Measurements from ENCODE around the gene NEK3. TPM values are rescaled to one million over a fixed set of nuclear protein-coding genes. Genes with fewer than 3 reads are reported as not detected.
"Not testable (repeated sequence)": the region's sequence is repeated elsewhere in the genome, so short reads cannot be mapped to it uniquely, and the experiment has no call there.

NEK3 gene
- polyA plus RNA-seq, 1 experiment, result 4.8 TPM

GRCh38 chr13:52201439-52202193 is 42.2 kb upstream of the NEK3 start:
- H3K4me3 ChIP-seq (ENCODE audit: low read depth, low read length); POLR2A ChIA-PET; H3K27me3 ChIP-seq (ENCODE audit: control insufficient read depth, insufficient read depth, low read length): not testable (repeated sequence)

DNA sequence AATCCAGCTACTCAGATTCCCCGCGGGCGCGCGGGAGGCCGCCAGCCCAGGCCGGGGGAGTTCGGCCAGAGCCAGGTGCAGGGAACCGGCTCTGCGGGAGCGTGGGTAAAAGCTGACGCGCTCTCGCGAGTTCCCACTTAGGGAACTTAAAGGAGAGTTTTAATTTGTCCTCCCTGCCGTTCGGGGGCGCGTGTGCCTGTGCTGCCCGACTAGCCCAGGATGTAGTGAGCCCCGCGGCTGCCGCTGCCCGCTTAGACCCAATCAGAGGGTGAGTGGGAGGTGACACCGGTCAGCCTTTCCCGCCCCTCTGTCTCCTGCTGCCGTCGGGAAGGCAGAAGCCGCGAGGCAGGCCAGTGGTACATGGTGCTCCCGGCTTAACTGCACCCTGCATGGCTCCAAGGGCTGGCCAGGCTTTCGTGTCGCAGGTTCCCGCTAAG is 36.0 kb upstream of the NEK3 start:
- peak overlapping the region; percentile 86 for H3K4me3 ChIP-seq (ENCODE audit: low read depth, low read length)
- H3K27me3 ChIP-seq (ENCODE audit: control insufficient read depth, insufficient read depth, low read length), result no peaks in the 10 kb centered on the region
- CTCF ChIA-PET, result interaction anchor here (0.6 kb wide), 1 partner anchor 166 kb away, joined by 3 read pairs; no protein-coding TSS in a partner anchor
- TF ChIP-seq, protein P1, sequence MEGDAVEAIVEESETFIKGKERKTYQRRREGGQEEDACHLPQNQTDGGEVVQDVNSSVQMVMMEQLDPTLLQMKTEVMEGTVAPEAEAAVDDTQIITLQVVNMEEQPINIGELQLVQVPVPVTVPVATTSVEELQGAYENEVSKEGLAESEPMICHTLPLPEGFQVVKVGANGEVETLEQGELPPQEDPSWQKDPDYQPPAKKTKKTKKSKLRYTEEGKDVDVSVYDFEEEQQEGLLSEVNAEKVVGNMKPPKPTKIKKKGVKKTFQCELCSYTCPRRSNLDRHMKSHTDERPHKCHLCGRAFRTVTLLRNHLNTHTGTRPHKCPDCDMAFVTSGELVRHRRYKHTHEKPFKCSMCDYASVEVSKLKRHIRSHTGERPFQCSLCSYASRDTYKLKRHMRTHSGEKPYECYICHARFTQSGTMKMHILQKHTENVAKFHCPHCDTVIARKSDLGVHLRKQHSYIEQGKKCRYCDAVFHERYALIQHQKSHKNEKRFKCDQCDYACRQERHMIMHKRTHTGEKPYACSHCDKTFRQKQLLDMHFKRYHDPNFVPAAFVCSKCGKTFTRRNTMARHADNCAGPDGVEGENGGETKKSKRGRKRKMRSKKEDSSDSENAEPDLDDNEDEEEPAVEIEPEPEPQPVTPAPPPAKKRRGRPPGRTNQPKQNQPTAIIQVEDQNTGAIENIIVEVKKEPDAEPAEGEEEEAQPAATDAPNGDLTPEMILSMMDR (IDR thresholded peaks at IDR 0.05; ENCODE audit: insufficient read depth, low read depth, low read length), result peak; percentile 28
- POLR2A ChIA-PET, result no interaction called here
- no peaks in the 10 kb centered on the region for H3K36me3 ChIP-seq (ENCODE audit: control insufficient read depth, insufficient read depth, low read length)
- peak; percentile 30 for DNase-seq (ENCODE audit: low read depth)

More at GRCh38 chr13:52201439-52202193, 42.2 kb upstream of the NEK3 start:
- DNase-seq (ENCODE audit: low read depth); H3K36me3 ChIP-seq (ENCODE audit: control insufficient read depth, insufficient read depth, low read length): not testable (repeated sequence)
- CTCF ChIA-PET, result interaction anchor here (1.1 to 2.0 kb wide), 7 partner anchors 41 to 312 kb away, joined by 3 to 8 read pairs (median 4); no protein-coding TSS in a partner anchor
- TF ChIP-seq, protein P1 (IDR thresholded peaks at IDR 0.05; ENCODE audit: insufficient read depth, low read depth, low read length), result peak; percentile 36

- no peak for DNase-seq (ENCODE audit: low read depth)
- H3K27me3 ChIP-seq (ENCODE audit: control insufficient read depth, insufficient read depth, low read length), result no peaks in the 10 kb centered on the region
Observed at GRCh38 chr13:52194184-52194868, 34.9 kb upstream of the NEK3 start.

DNA sequence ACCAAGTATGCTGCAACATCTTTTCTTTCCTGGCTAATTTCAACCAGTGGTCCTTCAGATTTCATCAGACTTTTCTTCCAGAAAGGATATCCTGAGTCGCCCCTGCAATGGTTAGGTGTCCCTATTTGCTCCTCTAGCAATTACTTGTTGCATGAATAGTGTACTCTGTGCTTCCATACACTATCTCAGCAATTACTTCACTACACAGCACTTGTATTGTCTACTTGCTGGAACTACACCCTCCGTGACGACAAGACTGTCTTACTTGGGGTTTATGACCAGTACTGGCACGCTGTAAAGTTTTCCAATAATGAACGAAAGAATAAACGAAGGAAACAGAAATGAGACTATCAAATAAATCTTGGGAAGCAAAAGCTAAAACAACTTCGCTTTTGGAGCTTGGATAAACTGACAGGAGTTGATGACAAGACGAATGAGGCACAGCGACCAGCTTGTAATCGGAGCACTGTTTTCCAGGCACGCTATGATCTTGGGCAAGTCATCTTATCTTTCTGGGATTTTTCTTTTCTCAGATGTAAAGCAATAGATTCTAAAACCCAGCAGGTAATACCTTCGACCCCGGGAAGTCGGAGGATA is 34.3 kb upstream of the NEK3 start:
- H3K36me3 ChIP-seq (ENCODE audit: control insufficient read depth, insufficient read depth, low read length); H3K27me3 ChIP-seq (ENCODE audit: control insufficient read depth, insufficient read depth, low read length); DNase-seq (ENCODE audit: low read depth): not testable (repeated sequence)
- CTCF ChIA-PET, result interaction anchor here (1.2 to 1.5 kb wide), 2 partner anchors 24 to 257 kb away, joined by 3 read pairs; partner anchors contain the start of gene VPS36
- H3K4me3 ChIP-seq (ENCODE audit: low read depth, low read length), result peak overlapping the region; percentile 86
- POLR2A ChIA-PET, result interaction anchor here (0.6 kb wide), 1 partner anchor 610 kb away, joined by 3 read pairs; no protein-coding TSS in a partner anchor

More at GRCh38 chr13:52194184-52194868, 34.9 kb upstream of the NEK3 start:
- TF ChIP-seq, protein P1 (IDR thresholded peaks at IDR 0.05; ENCODE audit: insufficient read depth, low read depth, low read length), result 0 out of 2 replicates have a peak, but pooled peaks have one; percentile 4
- POLR2A ChIA-PET, result interaction anchor here (0.6 kb wide), 1 partner anchor 611 kb away, joined by 3 read pairs; no protein-coding TSS in a partner anchor
- CTCF ChIA-PET, result interaction anchor here (0.6 to 1.5 kb wide), 3 partner anchors 25 to 256 kb away, joined by 3 read pairs; partner anchors contain the start of gene VPS36
- Histone ChIP-seq H3K36me3 (ENCODE audit: control insufficient read depth, insufficient read depth, low read length) (no peaks in the 10 kb centered on the region), H3K4me3 (ENCODE audit: low read depth, low read length) (peak overlapping the region; percentile 86)

- H3K36me3 ChIP-seq (ENCODE audit: control insufficient read depth, insufficient read depth, low read length); H3K27me3 ChIP-seq (ENCODE audit: control insufficient read depth, insufficient read depth, low read length); H3K4me3 ChIP-seq (ENCODE audit: low read depth, low read length); POLR2A ChIA-PET; DNase-seq (ENCODE audit: low read depth): not testable (repeated sequence)
- CTCF ChIA-PET, result interaction anchor here (1.6 kb wide), 1 partner anchor 263 kb away, joined by 3 read pairs; the partner anchor contains the start of gene VPS36
Observed at GRCh38 chr13:52187424-52188187, 28.2 kb upstream of the NEK3 start.

All from BJ (cell line).